AG04450 (cell line): Measurements from ENCODE around the gene BCAS1. TPM values are rescaled to one million over a fixed set of nuclear protein-coding genes. Genes with fewer than 3 reads are reported as not detected.

Experiments
- CTCF ChIA-PET: fragments of 300-600, 350-600 bp; formaldehyde crosslinking; extraction: SDS; loops from one replicate; lab custom pipeline; 2022; ENCODE audit warnings: antibody characterized with exemption, inconsistent platforms; lab: Charles Lee
- POLR2A ChIA-PET: fragments of 350-600 bp; formaldehyde crosslinking; extraction: SDS; loops from one replicate; lab custom pipeline; 2021; ENCODE audit warnings: antibody characterized with exemption, inconsistent platforms; lab: Yijun Ruan, JAX
- DNase-seq: peaks from one replicate; pipeline ENCODE4 v3.0.0-alpha.2; 2011; ENCODE audit warnings: low read depth, low spot score
- H3K27ac ChIP-seq: one replicate; pipeline ENCODE4 v1.5.1; 2012; ENCODE audit warnings: low read depth, low read length, control low read depth
- H3K27me3 ChIP-seq: one replicate; pipeline ENCODE4 v1.6.0; 2012; ENCODE audit warnings: low read length; ENCODE audit not compliant: control insufficient read depth, insufficient read depth
- H3K4me3 ChIP-seq: 2 replicates; pipeline ENCODE4 v1.5.1; 2011; ENCODE audit warnings: mild to moderate bottlenecking, low read depth, low read length, control low read depth
- H3K9me3 ChIP-seq: 2 replicates; pipeline ENCODE4 v1.5.1; 2012; ENCODE audit warnings: low read length; ENCODE audit not compliant: control insufficient read depth, insufficient read depth
- CTCF ChIP-seq: IDR thresholded peaks from 2 replicates; pipeline ENCODE4 v1.5.1; 2011; ENCODE audit warnings: low read depth, low read length, control low read depth, inconsistent platforms
- polyA plus RNA-seq: library from polyadenylated mRNA; depleted of rRNA; stranded (reverse); fragments of >200 nt; gene quantifications from 2 replicates; pipeline ENCODE4 v1.2.3, GENCODE V29; 2011

Gene BCAS1
- polyA plus RNA-seq, 1 experiment = not detected

GRCh38 chr20:53929974-53930650, 140.3 kb downstream of the BCAS1 start:
- TF ChIP-seq CTCF = no peak
- Histone ChIP-seq H3K4me3 (no peak overlapping the region), H3K27ac (no peak overlapping the region), H3K9me3 (no peaks in the 10 kb centered on the region), H3K27me3 (no peaks in the 10 kb centered on the region)
- ChIA-PET POLR2A (no interaction called here), CTCF (interaction anchor here (1.8 to 3.4 kb wide), 3 partner anchors 10 to 352 kb away, joined by 4 to 20 read pairs (median 17); no protein-coding TSS in a partner anchor)
- DNase-seq = no peak

- Histone ChIP-seq H3K4me3 (no peak overlapping the region), H3K9me3 (no peaks in the 10 kb centered on the region), H3K27ac (no peak overlapping the region), H3K27me3 (no peaks in the 10 kb centered on the region)
- ChIA-PET POLR2A (no interaction called here), CTCF (interaction anchor here (1.8 to 3.4 kb wide), 2 partner anchors 11 to 351 kb away, joined by 4 to 20 read pairs; no protein-coding TSS in a partner anchor)
- TF ChIP-seq CTCF = no peak
- no peak for DNase-seq
Measured at GRCh38 chr20:53929399-53929798, 141.0 kb downstream of the BCAS1 start.

DNA sequence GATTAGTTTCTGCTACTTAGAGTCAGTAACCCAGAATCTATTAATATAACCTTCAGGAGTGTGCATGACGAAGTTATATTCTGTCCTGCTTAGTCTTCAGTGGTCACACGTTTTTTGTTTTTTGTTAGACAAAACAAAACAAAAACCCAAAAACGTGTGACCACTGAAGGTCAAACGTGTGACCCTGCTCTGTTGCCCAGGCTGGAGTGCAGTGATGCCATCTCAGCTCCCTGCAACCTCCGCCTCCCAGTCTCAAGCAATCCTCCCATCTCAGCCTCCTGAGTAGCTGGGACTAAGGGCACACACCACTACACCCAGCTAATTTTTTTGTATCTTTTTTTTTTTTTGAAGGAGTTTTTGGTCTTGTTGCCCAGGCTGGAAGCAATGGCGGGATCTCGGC, 142.4 kb downstream of the BCAS1 start:
- H3K9me3 ChIP-seq = no peaks in the 10 kb centered on the region
- TF ChIP-seq CTCF = no peak
- DNase-seq = no peak
- POLR2A ChIA-PET = no interaction called here
- no peaks in the 10 kb centered on the region for H3K27me3 ChIP-seq
- H3K4me3 ChIP-seq = no peak overlapping the region
- CTCF ChIA-PET = no interaction called here
- no peak overlapping the region for H3K27ac ChIP-seq

DNA sequence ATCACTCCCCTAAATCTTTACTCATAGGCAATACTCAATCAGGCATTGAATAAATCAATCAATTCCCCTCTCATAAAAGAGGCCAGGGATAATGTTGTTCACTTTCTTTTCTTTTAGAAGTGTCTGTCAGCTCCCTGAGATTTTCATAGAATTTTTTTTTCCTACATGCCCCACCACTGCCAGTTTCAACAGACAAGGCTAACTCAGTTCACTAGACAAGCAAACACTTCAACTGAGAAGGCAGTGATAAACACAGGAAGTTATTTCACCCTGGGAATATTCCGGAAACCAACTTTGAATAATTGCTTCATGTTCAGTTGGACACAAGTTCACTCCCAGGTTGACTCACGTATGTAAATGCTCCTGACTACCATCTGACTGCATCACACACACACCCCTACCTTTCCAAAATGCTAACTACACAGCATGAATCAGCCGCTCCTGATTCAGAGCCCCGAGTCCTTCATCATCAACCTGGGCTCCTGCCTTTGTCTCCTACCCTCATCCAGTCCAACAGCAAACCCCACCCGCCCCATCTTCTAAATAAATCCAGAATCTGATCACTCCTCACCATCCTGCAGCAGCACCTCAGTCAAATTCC, 143.9 kb downstream of the BCAS1 start:
- TF ChIP-seq CTCF = 0 out of 2 replicates have a peak, but pooled peaks have one; percentile 1
- Histone ChIP-seq H3K27ac (peak overlapping the region; percentile 71), H3K9me3 (no peaks in the 10 kb centered on the region), H3K4me3 (no peak overlapping the region), H3K27me3 (no peaks in the 10 kb centered on the region)
- ChIA-PET POLR2A (interaction anchor here (0.6 to 1.2 kb wide), 2 partner anchors 9 to 61 kb away, joined by 3 read pairs; no protein-coding TSS in a partner anchor), CTCF (interaction anchor here (0.5 to 2.7 kb wide), 3 partner anchors 11 to 376 kb away, joined by 3 to 17 read pairs (median 4); no protein-coding TSS in a partner anchor)
- no peak for DNase-seq
